Measurements from ENCODE around the gene SCYGR3.

- TF ChIP-seq, protein P1, sequence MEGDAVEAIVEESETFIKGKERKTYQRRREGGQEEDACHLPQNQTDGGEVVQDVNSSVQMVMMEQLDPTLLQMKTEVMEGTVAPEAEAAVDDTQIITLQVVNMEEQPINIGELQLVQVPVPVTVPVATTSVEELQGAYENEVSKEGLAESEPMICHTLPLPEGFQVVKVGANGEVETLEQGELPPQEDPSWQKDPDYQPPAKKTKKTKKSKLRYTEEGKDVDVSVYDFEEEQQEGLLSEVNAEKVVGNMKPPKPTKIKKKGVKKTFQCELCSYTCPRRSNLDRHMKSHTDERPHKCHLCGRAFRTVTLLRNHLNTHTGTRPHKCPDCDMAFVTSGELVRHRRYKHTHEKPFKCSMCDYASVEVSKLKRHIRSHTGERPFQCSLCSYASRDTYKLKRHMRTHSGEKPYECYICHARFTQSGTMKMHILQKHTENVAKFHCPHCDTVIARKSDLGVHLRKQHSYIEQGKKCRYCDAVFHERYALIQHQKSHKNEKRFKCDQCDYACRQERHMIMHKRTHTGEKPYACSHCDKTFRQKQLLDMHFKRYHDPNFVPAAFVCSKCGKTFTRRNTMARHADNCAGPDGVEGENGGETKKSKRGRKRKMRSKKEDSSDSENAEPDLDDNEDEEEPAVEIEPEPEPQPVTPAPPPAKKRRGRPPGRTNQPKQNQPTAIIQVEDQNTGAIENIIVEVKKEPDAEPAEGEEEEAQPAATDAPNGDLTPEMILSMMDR (IDR thresholded peaks at IDR 0.05), result no peak
- no peak for TF ChIP-seq POLR2A (IDR thresholded peaks at IDR 0.05)
Observed at GRCh38 chr2:227565080-227565479, 49.6 kb downstream of the SCYGR3 start.

All from testis (tissue), 2 donors.